ENCODE measurements around the gene PTPRD.
"Not testable (repeated sequence)": the region's sequence is repeated elsewhere in the genome, so short reads cannot be mapped to it uniquely, and the experiment has no call there.

PTPRD gene

GRCh38 chr9:10479172-10479571 lies 133.6 kb downstream of the PTPRD start:
- no peak for DNase-seq (ENCODE audit: low read depth in 2 of 2)

- DNase-seq (ENCODE audit: low read depth in 2 of 2) = not testable (repeated sequence)
These were observed 163.6 kb downstream of the PTPRD start for GRCh38 chr9:10449201-10449617.

- no peak for DNase-seq (ENCODE audit: low read depth in 2 of 2)
These were observed 165.8 kb downstream of the PTPRD start for GRCh38 chr9:10447036-10447435.

- DNase-seq (ENCODE audit: low read depth in 2 of 2) = no peak
These were observed 169.0 kb downstream of the PTPRD start for GRCh38 chr9:10443868-10444204.

- DNase-seq (ENCODE audit: low read depth in 2 of 2) = no peak
These were observed 169.5 kb downstream of the PTPRD start for GRCh38 chr9:10443181-10443867.

GRCh38 chr9:10438955-10439354 lies 173.8 kb downstream of the PTPRD start:
- no peak for DNase-seq (ENCODE audit: low read depth in 2 of 2)

GRCh38 chr9:10436756-10437155 lies 176.0 kb downstream of the PTPRD start:
- no peak for DNase-seq (ENCODE audit: low read depth in 2 of 2)

GRCh38 chr9:10434412-10434811 lies 178.4 kb downstream of the PTPRD start:
- no peak for DNase-seq (ENCODE audit: low read depth in 2 of 2)

GRCh38 chr9:10411272-10411671 lies 201.5 kb downstream of the PTPRD start:
- DNase-seq (ENCODE audit: low read depth in 2 of 2) = no peak

- no peak for DNase-seq (ENCODE audit: low read depth in 2 of 2)
These were observed 209.5 kb downstream of the PTPRD start for GRCh38 chr9:10403283-10403682.

GRCh38 chr9:10396615-10397014 lies 216.2 kb downstream of the PTPRD start:
- no peak for DNase-seq (ENCODE audit: low read depth in 2 of 2)

- DNase-seq (ENCODE audit: low read depth in 2 of 2) = no peak
These were observed 225.5 kb downstream of the PTPRD start for GRCh38 chr9:10387282-10387681.

- no peak for DNase-seq (ENCODE audit: low read depth in 2 of 2)
These were observed 241.0 kb downstream of the PTPRD start for GRCh38 chr9:10371824-10372223.

- DNase-seq (ENCODE audit: low read depth in 2 of 2) = no peak
These were observed 246.5 kb downstream of the PTPRD start for GRCh38 chr9:10366171-10366779.

- DNase-seq (ENCODE audit: low read depth in 2 of 2) = no peak
These were observed 258.2 kb downstream of the PTPRD start for GRCh38 chr9:10354591-10354990.

GRCh38 chr9:10345621-10346020 lies 267.2 kb downstream of the PTPRD start:
- DNase-seq (ENCODE audit: low read depth in 2 of 2) = not testable (repeated sequence)

GRCh38 chr9:10341057-10341456 lies 271.7 kb downstream of the PTPRD start:
- DNase-seq (ENCODE audit: low read depth in 2 of 2) = no peak

- no peak for DNase-seq (ENCODE audit: low read depth in 2 of 2)
These were observed 273.6 kb downstream of the PTPRD start for GRCh38 chr9:10339152-10339551.

GRCh38 chr9:10331157-10331556 lies 281.6 kb downstream of the PTPRD start:
- no peak for DNase-seq (ENCODE audit: low read depth in 2 of 2)

- no peak for DNase-seq (ENCODE audit: low read depth in 2 of 2)
These were observed 330.7 kb downstream of the PTPRD start for GRCh38 chr9:10282084-10282483.

- DNase-seq (ENCODE audit: low read depth in 2 of 2) = no peak
These were observed 337.8 kb downstream of the PTPRD start for GRCh38 chr9:10274988-10275387.

- DNase-seq (ENCODE audit: low read depth in 2 of 2) = no peak
These were observed 338.6 kb downstream of the PTPRD start for GRCh38 chr9:10274175-10274574.

- DNase-seq (ENCODE audit: low read depth in 2 of 2) = no peak
These were observed 340.0 kb downstream of the PTPRD start for GRCh38 chr9:10272830-10273229.

Data from stimulated activated CD8-positive, alpha-beta memory T cell treated with anti-CD3 and anti-CD28 coated beads, Interleukin-15, amount 100 ng/mL, for 4 hours (primary cell).